ENCODE data around the gene GARIN5B.

DNA sequence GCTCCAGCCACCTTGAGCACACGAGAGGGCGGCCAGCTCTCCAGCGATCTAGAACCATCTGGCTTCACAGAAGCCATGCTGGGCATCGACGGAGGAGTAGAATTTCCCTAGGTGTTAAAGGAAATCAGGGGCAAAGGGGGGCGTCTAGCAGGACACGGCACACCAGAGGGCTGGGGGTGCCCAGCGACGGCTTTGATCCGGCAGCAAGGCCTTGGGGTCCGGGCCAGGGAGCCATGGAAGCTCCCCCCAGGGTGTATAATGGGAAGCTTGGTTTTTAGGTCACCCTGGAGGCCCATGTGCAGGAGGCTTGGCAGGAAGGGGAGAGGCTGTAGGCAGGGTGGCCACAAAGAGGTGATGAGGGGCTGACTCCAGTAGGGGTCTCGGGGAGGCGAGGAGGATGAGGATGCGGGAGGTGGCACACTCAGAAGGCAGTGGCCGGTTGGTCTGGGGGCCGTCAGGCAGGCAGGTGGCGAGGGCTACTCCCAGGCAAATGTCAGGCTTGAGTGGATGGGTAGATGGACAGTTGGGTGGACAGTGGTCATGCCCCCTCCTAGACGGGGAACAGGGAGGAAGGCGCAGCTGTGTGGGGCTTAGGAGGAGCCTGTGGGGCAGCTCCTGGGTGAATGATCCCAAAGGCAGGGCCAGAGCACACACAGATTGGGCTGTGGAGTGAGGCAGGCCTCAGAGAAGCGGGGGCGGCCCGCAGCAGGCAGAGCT lies 17.8 kb downstream of the GARIN5B start:
- TF ChIP-seq MAFK (IDR thresholded peaks at IDR 0.05; ENCODE audit: low read depth, low read length) (no peak), RAD21 (IDR thresholded peaks at IDR 0.05; ENCODE audit: low read length) (no peak), POLR2A (IDR thresholded peaks at IDR 0.05; ENCODE audit: low read depth, low read length) (no peak), BHLHE40 (IDR thresholded peaks at IDR 0.05; ENCODE audit: low read depth, low read length) (no peak), FOS (IDR thresholded peaks at IDR 0.05; ENCODE audit: low read depth, low read length) (no peak), RFX5 (IDR thresholded peaks at IDR 0.05; ENCODE audit: low read depth, low read length) (no peak)
- TF ChIP-seq, protein P1, sequence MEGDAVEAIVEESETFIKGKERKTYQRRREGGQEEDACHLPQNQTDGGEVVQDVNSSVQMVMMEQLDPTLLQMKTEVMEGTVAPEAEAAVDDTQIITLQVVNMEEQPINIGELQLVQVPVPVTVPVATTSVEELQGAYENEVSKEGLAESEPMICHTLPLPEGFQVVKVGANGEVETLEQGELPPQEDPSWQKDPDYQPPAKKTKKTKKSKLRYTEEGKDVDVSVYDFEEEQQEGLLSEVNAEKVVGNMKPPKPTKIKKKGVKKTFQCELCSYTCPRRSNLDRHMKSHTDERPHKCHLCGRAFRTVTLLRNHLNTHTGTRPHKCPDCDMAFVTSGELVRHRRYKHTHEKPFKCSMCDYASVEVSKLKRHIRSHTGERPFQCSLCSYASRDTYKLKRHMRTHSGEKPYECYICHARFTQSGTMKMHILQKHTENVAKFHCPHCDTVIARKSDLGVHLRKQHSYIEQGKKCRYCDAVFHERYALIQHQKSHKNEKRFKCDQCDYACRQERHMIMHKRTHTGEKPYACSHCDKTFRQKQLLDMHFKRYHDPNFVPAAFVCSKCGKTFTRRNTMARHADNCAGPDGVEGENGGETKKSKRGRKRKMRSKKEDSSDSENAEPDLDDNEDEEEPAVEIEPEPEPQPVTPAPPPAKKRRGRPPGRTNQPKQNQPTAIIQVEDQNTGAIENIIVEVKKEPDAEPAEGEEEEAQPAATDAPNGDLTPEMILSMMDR (conservative IDR thresholded peaks at IDR 0.05; ENCODE audit: low read depth, low read length), result no peak
- TF ChIP-seq, protein P2, sequence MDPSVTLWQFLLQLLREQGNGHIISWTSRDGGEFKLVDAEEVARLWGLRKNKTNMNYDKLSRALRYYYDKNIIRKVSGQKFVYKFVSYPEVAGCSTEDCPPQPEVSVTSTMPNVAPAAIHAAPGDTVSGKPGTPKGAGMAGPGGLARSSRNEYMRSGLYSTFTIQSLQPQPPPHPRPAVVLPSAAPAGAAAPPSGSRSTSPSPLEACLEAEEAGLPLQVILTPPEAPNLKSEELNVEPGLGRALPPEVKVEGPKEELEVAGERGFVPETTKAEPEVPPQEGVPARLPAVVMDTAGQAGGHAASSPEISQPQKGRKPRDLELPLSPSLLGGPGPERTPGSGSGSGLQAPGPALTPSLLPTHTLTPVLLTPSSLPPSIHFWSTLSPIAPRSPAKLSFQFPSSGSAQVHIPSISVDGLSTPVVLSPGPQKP (IDR thresholded peaks at IDR 0.05; ENCODE audit: borderline replicate concordance, low read depth, low read length), result no peak
- TF ChIP-seq, protein P3, sequence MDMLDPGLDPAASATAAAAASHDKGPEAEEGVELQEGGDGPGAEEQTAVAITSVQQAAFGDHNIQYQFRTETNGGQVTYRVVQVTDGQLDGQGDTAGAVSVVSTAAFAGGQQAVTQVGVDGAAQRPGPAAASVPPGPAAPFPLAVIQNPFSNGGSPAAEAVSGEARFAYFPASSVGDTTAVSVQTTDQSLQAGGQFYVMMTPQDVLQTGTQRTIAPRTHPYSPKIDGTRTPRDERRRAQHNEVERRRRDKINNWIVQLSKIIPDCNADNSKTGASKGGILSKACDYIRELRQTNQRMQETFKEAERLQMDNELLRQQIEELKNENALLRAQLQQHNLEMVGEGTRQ (IDR thresholded peaks at IDR 0.05; ENCODE audit: low read depth, low read length), result no peak
